Hippocampal formation (tissue), 2 donors: Measurements from ENCODE around the gene APOO.
A peak's percentile ranks its signal among the peaks of the same experiment; 100 is the strongest.
"Not testable (repeated sequence)": the region's sequence is repeated elsewhere in the genome, so short reads cannot be mapped to it uniquely, and the experiment has no call there.

ENCODE experiments used
- DNase-seq, 2 donors: peaks; one replicate each; lab custom pipeline; 2025; lab: John Stamatoyannopoulos, UW

Gene APOO

DNA sequence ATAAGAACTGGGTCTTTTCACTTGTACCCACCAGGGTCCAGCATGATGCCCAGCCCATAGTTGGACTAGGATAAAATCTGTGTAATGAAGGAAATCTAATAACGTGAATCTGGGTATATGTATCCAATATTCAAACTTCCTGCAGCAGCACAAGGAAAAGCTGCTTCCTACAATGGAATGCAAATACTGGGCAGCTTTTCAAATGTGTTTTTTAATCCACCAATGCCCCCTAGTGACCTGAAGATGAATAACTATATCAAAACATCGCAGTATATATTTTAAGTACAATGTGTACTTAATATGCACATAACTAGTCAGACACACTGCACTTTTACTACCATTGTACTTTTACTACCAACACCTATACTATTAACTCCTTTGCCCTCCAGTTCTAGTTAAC, 5.3 kb downstream of the APOO start:
- peak in 1 of 2 donors; percentile 65 for DNase-seq

DNA sequence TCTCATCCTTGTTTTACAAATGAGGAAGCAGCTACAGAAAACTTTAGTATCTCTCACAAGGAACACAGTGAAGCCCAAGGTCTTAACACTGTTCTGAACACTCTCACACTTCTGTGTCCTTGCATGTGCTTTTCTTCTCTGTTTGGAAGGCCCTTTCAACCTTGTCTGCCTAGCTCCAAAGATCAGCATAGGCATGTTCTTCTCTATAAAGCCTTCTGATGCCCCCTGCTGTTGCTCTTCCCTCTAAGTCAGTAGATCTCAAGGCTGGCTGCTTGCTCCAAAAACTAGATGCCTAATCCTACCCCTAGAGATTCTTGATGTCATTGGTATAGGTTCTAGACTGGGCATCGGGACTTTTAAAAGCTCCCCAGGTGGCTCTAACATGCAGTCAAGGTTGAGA, 5.9 kb downstream of the APOO start:
- DNase-seq: peak; percentile 24 to 76

DNA sequence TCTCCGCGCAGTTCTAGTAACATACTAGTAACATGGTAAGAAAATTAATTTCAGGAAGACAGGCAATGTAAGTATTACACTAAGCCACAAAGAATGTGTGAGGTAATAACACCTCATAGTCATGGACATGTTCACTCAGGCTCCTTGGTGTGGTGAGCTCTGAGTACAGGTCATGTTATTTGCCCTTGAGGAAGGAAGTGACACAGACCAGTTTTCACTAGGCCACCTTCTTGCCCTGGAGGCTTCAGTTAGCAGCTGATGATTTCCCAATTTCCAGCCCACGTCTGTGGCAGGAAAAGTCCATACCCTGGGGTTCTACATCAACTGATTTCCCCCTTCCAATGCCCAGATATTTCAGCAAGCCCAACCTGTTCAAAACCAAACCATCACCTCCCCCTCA, 6.7 kb downstream of the APOO start:
- DNase-seq: no peak

- no peak for DNase-seq
Measured at GRCh38 chrX:23900220-23900797, 7.4 kb downstream of the APOO start.

DNA sequence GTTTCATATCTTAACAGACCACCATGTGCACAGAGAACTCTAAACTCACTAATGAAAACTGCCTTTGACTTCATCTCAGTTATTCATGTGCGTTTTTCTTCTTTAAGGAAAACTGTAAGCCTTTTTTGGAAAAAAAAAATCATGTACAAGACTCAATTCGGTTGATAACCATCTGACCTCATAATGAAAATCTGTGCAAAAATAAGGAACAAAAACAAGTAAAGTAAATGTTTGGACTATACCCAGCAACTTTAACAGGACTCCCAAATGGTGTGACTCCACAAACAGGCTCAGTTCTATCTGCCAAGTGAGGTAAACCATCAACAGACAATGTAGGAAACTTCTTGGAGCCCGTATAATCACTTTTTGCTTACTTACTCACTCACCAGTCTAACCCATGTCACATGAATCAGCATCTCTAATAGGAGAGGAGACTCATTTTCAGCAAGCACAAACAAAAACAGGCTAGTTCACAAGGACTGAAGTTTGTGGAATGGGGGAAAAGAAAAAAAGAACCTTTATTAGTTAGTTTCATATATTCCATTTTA, 9.3 kb downstream of the APOO start:
- DNase-seq: no peak

GRCh38 chrX:23896981-23897380, 10.8 kb downstream of the APOO start:
- no peak for DNase-seq

DNA sequence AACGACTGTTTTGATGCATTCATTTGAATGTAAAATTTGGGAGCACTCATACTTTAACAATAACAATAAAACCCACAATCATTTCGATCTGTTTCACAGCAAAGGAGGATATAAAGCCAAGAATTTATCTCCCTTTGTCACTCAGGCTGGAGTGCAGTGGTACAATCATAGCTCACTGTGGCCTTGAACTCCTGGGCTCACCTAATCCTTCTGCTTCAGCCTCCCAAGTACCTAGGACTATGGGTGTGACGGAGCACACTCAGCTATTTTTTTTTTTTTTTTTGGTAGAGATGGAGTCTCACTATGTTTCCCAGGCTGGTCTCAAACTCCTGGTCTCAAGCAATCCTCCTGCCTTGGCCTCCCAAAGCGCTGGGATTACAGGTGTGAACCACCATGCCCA, 11.2 kb downstream of the APOO start:
- not testable (repeated sequence) for DNase-seq

DNA sequence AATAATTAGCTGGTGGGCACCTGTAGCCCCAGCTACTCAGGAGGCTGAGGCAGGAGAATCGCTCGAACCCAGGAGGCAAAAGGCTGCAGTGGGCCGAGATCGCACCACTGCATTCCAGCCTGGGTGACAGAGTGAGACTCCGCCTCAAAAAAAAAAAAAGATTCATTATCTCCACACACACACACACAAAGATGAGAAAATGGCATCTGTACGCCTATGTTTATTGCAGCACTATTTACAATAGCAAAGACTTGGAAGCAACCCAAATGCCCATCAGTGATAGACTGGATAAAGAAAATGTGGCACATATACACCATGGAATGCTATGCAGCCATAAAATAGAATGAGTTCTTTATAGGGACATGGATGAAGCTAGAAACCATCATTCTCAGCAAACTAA, 12.7 kb downstream of the APOO start:
- DNase-seq: not testable (repeated sequence)

GRCh38 chrX:23890933-23891332, 16.8 kb downstream of the APOO start:
- DNase-seq: no peak

- no peak for DNase-seq
Measured at GRCh38 chrX:23888887-23889501, 18.7 kb downstream of the APOO start.

DNA sequence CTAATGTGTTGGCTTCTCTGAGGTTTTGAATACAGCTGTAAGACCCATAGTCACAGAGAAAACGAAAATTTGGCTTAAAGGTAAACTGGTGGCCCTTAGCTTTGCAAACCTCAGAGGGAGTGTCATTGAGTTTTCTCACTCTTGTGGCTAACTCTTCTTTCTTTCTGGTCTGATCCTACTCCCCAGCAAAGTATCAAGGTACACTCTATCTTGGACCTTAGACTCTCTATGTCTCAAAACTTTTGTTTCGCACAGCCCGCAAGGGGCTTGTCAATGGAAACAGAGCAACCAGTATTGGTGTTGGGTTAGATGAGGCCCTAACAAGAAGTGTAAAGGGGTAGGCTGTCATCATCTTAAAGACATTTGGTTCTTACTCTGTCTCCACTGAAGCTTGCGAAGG, 19.8 kb downstream of the APOO start:
- DNase-seq: no peak

GRCh38 chrX:23887451-23887850, 20.3 kb downstream of the APOO start:
- no peak for DNase-seq

DNA sequence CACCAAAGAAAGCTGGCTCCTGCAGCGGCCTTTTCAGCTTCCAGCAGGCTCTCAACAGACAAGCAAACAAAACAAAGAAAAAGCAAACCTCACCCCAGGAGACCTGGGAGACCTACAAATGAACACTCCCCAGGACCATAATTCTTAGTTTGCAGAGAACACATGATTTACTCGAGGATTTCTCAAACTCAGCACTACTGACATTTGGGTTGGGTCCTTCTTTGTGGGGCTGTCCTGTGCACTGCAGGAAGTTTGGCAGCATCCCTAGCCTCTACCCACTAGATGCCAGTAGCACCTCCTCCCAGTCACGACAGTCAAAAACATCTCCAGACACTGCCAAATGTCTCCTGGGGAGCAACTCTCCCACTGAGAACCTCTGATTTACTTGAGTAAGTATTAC, 21.9 kb downstream of the APOO start:
- DNase-seq: no peak

DNA sequence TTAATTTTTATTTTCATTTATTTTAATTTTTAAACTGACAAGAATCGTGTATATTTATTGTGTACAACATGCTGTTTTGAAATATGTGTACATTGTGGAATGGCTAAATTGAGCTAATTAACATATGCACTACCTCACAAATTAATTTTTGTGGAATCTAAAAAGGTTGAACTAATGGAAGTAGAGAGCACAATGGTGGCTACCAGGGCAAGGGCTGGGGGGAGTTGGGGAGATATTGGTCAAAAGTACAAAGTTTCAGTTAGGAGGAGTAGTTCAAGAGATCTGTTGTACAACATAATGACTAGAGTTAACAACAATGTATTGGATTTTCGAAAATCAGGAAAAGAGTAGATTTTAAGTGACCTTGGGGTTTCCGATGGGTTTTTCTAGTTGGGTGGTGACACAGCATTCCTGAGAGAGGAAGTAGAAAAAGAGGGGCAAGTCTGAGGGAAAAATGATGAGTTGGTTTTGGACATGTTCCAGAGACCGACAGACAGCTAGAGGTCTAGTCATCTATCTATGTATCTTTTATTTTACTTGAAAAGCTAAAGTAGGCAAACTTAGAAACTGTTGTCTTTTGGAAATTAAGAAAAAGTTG, 23.2 kb downstream of the APOO start:
- no peak for DNase-seq

GRCh38 chrX:23883737-23884354, 23.9 kb downstream of the APOO start:
- DNase-seq: no peak

DNA sequence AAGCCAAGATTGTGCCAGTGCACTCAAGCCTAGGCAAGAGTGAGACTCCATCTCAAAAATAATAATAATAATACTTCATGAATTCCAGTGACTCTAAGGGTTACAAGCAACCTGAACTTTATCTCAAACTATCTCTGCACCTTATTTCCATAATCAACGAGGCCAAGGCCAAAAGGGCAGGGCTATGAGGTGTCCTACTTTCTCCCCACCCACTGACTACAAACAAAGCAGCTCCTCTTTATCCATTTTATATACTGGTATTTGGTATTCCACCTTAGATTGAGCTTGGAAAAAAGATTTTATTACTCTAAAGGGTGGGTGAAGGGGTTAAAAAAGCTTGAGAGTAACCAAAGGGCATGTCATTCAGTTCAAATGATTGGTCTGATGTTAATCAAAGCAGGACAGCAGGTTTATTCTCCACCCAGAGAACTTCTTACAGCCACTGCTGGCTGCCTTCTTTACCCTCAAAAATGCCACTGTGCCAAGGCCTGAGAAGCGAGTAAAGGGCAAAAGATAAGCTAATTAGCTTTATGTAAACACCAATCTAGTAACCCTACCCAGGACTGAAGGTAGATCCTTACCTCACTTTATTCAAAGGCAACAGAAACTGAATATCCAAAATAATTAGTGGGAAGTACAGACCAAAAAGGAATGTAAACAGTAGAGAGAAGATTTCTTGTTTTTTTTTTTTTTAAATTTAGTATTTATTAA, 28.2 kb downstream of the APOO start:
- DNase-seq: no peak

- no peak for DNase-seq
Measured at GRCh38 chrX:23871905-23872546, 35.7 kb downstream of the APOO start.

GRCh38 chrX:23870041-23870440, 37.7 kb downstream of the APOO start:
- DNase-seq: no peak

GRCh38 chrX:23864742-23865326, 42.9 kb downstream of the APOO start:
- DNase-seq: no peak

DNA sequence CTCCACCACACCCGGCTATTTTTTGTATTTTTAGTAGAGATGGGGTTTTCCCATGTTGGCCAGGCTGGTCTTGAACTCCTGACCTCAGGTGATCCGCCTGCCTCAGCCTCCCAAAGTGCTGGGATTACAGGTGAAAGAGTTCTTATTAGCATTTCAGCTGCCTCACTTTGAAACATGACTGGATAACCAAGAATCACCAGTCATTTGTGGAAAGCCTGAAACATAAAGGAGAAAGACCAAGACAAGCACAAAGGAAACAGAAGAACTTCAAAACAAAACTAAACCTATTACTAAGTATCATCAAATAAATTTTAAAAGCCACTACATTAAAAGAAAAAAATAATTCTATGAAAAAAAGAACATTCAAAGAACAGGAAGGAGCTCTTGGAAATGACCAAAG, 45.8 kb downstream of the APOO start:
- DNase-seq: not testable (repeated sequence)

DNA sequence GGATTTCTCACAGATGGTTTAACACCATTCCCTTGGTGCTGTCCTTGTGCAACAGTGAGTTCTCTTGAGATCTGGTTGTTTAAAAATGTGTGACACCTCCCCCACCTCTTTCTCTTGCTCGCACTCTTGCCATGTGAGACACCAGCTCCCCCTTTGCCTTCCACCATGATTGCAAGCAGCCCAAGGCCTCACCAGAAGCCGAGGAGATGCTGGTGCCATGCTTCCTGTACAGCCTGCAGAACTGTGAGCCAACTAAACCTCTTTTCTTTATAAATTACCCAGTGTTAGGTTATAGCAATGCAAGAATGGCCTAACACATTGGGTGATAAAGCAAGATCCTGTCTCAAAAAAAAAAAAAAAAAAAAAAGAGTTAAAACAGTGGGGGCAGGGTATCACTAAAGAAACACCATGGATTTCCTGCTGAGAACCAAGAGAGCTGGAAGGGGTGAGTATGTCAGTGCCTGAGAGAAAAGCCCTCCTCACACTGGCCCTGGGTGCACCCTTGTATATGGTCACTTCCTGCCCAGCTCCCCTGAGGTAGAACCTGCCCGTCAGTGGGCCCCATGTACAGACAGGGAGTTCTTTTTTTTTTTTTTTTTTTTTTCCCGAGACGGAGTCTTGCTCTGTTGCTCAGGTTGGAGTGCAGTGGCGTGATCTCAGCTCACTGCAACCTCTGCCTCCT, 46.4 kb downstream of the APOO start:
- no peak for DNase-seq
